Heart left ventricle (tissue), 13 donors: ENCODE data around the gene IFFO2.

Experiments used
- POLR2A ChIP-seq, 2 donors: fragments of 450-650 bp; IDR thresholded peaks; one replicate each; pipeline ENCODE4 v1.6.1; 2017; ENCODE audit warnings: antibody characterized with exemption in 2 of 2, mild to moderate bottlenecking in 2 of 2, moderate library complexity in 2 of 2
- TF ChIP-seq, protein P1 (sequence below), 12 donors: fragments of 200-600 bp; sonication (generic) in 4 of 12; IDR thresholded peaks; one replicate each; pipeline versions ENCODE4 v1.5.0 to v1.8.0; 2018 to 2022; ENCODE audit warnings: antibody characterized with exemption in 12 of 12, mild to moderate bottlenecking in 5 of 12
- donor health status: ischemic (EF 13 %, LVEDD 7.1; RV severe dilation, severe dysfunction).
- donor health status: DM: no; HTN: yes; CAD: no.
- donor health status: DM: no; HTN: no; CAD: no.
- donor health status: ischemic (EF 25% LVEDD 6.9; RV normal size, moderate dysfunction).
- donor health status: ischemic (EF 25% LVEDD 5.7; RV mildly dilated, moderate dysfunction).
- donor health status: ischemic (EF 35%, LVEDD 5.7; RV mildly dilated, moderate dysfunction).
- donor health status: nonischemic (EF 11% LVEDD 7.7; RV severe dilation, severe dysfunction).
- donor health status: DM: yes; HTN: yes; CAD: no.
- donor health status: PGD.
- donor health status: ischemic (EF 29% LVEDD 5.4; RV normal size, mild dysfunction).
- donor health status: nonischemic (EF 23%, LVEDD 6.1; RV moderate dilation, normal function).

DNA sequence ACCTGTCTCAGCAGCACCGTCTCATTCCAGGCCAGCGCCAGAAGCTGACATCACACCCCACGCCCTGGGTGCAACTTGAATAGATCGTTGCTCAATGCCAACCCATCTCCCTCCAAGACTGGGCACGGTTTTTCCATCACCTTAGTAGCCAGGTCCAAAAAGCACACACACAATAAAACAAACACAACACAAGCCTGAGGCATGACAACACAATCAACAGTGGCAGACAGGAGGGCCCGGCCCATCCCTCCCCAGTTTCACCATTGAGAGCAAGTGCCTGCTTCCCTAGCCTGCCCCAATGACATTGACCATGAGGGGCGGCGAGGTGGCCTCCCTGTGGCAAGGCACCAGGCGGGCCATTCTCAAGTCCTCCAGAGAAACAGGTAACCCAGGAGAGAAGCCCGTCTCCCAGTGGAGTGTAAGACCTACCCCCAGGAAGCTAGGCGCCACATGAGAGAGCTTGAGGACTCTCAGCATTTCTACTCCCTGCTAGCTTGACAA lies 2.7 kb downstream of the IFFO2 start:
- no peak for TF ChIP-seq POLR2A (IDR thresholded peaks at IDR 0.05)
- TF ChIP-seq, protein P1, sequence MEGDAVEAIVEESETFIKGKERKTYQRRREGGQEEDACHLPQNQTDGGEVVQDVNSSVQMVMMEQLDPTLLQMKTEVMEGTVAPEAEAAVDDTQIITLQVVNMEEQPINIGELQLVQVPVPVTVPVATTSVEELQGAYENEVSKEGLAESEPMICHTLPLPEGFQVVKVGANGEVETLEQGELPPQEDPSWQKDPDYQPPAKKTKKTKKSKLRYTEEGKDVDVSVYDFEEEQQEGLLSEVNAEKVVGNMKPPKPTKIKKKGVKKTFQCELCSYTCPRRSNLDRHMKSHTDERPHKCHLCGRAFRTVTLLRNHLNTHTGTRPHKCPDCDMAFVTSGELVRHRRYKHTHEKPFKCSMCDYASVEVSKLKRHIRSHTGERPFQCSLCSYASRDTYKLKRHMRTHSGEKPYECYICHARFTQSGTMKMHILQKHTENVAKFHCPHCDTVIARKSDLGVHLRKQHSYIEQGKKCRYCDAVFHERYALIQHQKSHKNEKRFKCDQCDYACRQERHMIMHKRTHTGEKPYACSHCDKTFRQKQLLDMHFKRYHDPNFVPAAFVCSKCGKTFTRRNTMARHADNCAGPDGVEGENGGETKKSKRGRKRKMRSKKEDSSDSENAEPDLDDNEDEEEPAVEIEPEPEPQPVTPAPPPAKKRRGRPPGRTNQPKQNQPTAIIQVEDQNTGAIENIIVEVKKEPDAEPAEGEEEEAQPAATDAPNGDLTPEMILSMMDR (IDR thresholded peaks at IDR 0.05), result no peak
